AG09309 (cell line): ENCODE data around the gene RAB11FIP3.

Experiments used
- DNase-seq: peaks from one replicate; pipeline ENCODE4 v3.0.0-alpha.2; 2010; ENCODE audit warnings: low read depth
- H3K4me3 ChIP-seq: 2 replicates; pipeline ENCODE4 v1.5.1; 2011; ENCODE audit warnings: mild to moderate bottlenecking, low read depth, low read length, moderate library complexity; ENCODE audit not compliant: control insufficient read depth
- TF ChIP-seq, protein P1 (sequence below): IDR thresholded peaks from 2 replicates; pipeline ENCODE4 v1.5.1; 2011; ENCODE audit warnings: mild to moderate bottlenecking, low read depth, low read length, inconsistent platforms; ENCODE audit not compliant: insufficient read depth, control insufficient read depth; ENCODE audit errors: missing control alignments

Gene RAB11FIP3

DNA sequence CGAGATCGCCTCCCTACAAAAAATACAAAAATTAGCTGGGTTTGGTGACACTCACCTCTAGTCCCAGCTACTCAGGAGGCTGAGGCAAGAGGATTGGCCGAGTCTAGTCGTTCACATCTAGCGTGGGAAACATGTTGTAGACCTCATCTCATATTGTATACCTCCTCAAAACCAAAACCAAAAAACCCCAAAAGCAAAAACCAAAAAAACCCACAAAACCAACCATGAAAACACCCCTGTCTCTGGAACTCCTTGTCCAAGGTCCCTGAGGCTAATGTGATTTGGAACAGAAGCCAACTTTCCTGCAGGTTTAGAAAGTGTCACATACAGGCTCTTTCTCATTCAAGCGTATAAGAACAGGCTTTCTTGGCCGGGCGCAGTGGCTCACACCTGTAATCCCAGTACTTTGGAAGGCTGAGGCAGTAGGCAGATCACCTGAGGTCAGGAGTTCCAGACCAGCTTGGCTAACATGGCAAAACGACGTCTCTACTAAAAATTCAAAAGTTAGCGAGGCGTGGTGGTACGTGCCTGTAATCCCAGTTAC lies 29.0 kb downstream of the RAB11FIP3 start:
- H3K4me3 ChIP-seq: no peak overlapping the region
- no peak for DNase-seq
- TF ChIP-seq, protein P1, sequence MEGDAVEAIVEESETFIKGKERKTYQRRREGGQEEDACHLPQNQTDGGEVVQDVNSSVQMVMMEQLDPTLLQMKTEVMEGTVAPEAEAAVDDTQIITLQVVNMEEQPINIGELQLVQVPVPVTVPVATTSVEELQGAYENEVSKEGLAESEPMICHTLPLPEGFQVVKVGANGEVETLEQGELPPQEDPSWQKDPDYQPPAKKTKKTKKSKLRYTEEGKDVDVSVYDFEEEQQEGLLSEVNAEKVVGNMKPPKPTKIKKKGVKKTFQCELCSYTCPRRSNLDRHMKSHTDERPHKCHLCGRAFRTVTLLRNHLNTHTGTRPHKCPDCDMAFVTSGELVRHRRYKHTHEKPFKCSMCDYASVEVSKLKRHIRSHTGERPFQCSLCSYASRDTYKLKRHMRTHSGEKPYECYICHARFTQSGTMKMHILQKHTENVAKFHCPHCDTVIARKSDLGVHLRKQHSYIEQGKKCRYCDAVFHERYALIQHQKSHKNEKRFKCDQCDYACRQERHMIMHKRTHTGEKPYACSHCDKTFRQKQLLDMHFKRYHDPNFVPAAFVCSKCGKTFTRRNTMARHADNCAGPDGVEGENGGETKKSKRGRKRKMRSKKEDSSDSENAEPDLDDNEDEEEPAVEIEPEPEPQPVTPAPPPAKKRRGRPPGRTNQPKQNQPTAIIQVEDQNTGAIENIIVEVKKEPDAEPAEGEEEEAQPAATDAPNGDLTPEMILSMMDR: no peak

DNA sequence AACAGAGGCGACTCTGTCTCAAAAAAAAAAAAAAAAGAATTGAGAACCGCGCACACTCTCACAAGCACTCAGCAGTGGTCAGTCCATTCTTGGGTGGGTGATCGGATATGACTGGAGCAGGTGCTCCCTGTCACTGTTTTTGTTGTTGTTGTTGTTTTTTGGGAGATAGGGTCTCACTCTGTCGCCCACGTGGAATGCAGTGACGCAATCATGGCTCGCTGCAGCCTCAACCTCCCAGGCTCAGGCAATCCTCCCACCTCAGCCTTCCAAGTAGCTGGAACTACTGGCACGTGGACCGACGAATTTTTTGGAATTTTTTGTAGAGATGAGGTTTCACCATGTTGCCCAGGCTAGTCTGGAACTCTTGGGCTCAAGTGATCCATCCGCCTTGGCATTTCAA lies 30.0 kb downstream of the RAB11FIP3 start:
- TF ChIP-seq, protein P1: no peak
- no peak for DNase-seq
- H3K4me3 ChIP-seq: no peak overlapping the region

GRCh38 chr16:456891-457483 lies 31.5 kb downstream of the RAB11FIP3 start:
- H3K4me3 ChIP-seq: no peak overlapping the region
- TF ChIP-seq, protein P1: no peak
- no peak for DNase-seq

- no peak overlapping the region for H3K4me3 ChIP-seq
- TF ChIP-seq, protein P1: no peak
- no peak for DNase-seq
Measured at GRCh38 chr16:457732-458400, 32.4 kb downstream of the RAB11FIP3 start.

- TF ChIP-seq, protein P1: no peak
- H3K4me3 ChIP-seq: no peak overlapping the region
- no peak for DNase-seq
Measured at GRCh38 chr16:459761-460160, 34.3 kb downstream of the RAB11FIP3 start.

- TF ChIP-seq, protein P1: no peak
- H3K4me3 ChIP-seq: no peak overlapping the region
- no peak for DNase-seq
Measured at GRCh38 chr16:460787-461186, 35.3 kb downstream of the RAB11FIP3 start.
